HG02970 (cell line): ENCODE results near the gene DDX17.

Experiments
- ATAC-seq: cut with Tn5 transposase; IDR thresholded peaks from one replicate; pipeline ENCODE4 v1.9.1; 2021; ENCODE audit warnings: mild to moderate bottlenecking, moderate library complexity, moderate number of reproducible peaks; ENCODE audit not compliant: unreplicated experiment, low FRiP score

DDX17 gene

GRCh38 chr22:38467904-38468442 lies 38.1 kb downstream of the DDX17 start, which contains the start of gene KDELR3:
KDELR3 (plus strand) TSS chr22:38468096; CDS start chr22:38468234, 138 bp downstream.
- no peak for ATAC-seq

- no peak for ATAC-seq
These were observed 38.6 kb downstream of the DDX17 start for GRCh38 chr22:38467438-38467903.

- ATAC-seq = no peak
These were observed 40.2 kb downstream of the DDX17 start for GRCh38 chr22:38465673-38466490.

- ATAC-seq = no peak
These were observed 41.0 kb downstream of the DDX17 start for GRCh38 chr22:38464992-38465672.

- ATAC-seq = no peak
These were observed 42.9 kb downstream of the DDX17 start for GRCh38 chr22:38462960-38463784.

- no peak for ATAC-seq
These were observed 44.6 kb downstream of the DDX17 start for GRCh38 chr22:38461414-38462081.

GRCh38 chr22:38461057-38461413 lies 45.1 kb downstream of the DDX17 start:
- no peak for ATAC-seq

GRCh38 chr22:38460426-38460840 lies 45.7 kb downstream of the DDX17 start:
- no peak for ATAC-seq

- no peak for ATAC-seq
These were observed 49.0 kb downstream of the DDX17 start for GRCh38 chr22:38456841-38457699.

GRCh38 chr22:38456272-38456835 lies 49.8 kb downstream of the DDX17 start:
- no peak for ATAC-seq

- no peak for ATAC-seq
These were observed 50.4 kb downstream of the DDX17 start for GRCh38 chr22:38455530-38456271.

GRCh38 chr22:38455076-38455529 lies 51.0 kb downstream of the DDX17 start, which contains the start of gene KCNJ4:
KCNJ4 (minus strand) TSS chr22:38455199; CDS start chr22:38428132, 27,067 bp downstream.
- ATAC-seq = no peak

- ATAC-seq = no peak
These were observed 51.6 kb downstream of the DDX17 start for GRCh38 chr22:38454353-38455075.

GRCh38 chr22:38453996-38454352 lies 52.1 kb downstream of the DDX17 start:
- ATAC-seq = no peak

GRCh38 chr22:38453066-38453672 lies 52.9 kb downstream of the DDX17 start:
- ATAC-seq = no peak

- no peak for ATAC-seq
These were observed 53.6 kb downstream of the DDX17 start for GRCh38 chr22:38452373-38453065.
